GM19463 (cell line): ENCODE measurements around the gene PRKG1.

Source experiments
- ATAC-seq: cut with Tn5 transposase; IDR thresholded peaks from one replicate; pipeline ENCODE4 v1.9.1; 2021; ENCODE audit warnings: mild to moderate bottlenecking, moderate library complexity; ENCODE audit not compliant: unreplicated experiment

Gene PRKG1

GRCh38 chr10:51768886-51769465, 694.7 kb downstream of the PRKG1 start:
- ATAC-seq: no peak

DNA sequence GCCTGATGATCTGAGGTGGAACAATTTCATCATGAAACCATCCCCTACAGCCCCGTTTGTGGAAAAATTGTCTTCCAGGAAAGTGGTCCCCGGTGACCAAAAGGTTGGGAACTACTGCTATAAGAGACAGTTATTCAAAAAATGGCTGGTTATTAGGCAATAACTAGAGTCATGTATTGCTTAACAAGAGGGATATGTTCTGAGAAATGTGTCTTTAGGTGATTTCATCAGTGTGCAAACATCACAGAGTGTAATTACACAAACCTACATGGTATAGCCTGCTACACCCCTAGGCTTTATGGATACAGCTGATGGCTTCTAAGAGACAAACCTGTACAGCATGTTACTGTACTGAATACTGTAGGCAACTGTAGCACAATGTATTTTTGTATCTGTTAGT, 696.4 kb downstream of the PRKG1 start:
- ATAC-seq: no peak

- ATAC-seq: no peak
Measured at GRCh38 chr10:51772387-51772786, 698.1 kb downstream of the PRKG1 start.

- no peak for ATAC-seq
Measured at GRCh38 chr10:51773681-51774080, 699.4 kb downstream of the PRKG1 start.

- no peak for ATAC-seq
Measured at GRCh38 chr10:51783941-51784340, 709.7 kb downstream of the PRKG1 start.

DNA sequence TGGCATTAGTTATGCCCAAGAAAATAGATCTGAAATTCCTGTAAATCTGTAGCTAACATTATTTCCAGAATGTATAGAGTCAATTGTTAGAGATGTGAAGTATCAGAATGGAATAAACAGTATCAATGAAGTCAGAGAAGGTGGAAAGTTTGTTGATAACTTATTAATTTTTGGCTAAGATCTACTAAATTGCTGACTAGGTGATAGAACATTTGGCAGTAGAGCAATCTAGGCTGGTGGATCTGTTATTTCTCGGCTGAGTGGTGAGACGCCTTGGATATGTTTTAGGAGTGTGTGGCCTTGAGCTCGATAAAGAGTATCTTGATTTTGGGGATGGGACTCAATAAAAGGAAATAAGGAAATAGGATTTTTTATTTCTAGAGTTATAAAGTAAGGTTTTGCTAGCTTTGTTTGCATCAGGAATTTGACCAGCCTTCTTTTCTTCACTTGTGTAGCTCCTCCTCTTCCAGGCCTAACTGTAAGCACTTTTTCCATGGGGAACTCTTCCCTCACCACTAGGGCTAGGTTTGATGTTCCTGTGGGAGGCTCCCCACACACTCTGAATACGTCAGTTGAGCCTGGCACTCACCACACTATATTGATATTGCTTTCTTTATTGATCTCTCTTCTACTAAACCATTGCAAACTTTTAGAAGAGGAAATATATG, 711.9 kb downstream of the PRKG1 start:
- no peak for ATAC-seq

- no peak for ATAC-seq
Measured at GRCh38 chr10:51786684-51787035, 712.4 kb downstream of the PRKG1 start.

GRCh38 chr10:51788273-51788672, 714.0 kb downstream of the PRKG1 start:
- ATAC-seq: no peak

DNA sequence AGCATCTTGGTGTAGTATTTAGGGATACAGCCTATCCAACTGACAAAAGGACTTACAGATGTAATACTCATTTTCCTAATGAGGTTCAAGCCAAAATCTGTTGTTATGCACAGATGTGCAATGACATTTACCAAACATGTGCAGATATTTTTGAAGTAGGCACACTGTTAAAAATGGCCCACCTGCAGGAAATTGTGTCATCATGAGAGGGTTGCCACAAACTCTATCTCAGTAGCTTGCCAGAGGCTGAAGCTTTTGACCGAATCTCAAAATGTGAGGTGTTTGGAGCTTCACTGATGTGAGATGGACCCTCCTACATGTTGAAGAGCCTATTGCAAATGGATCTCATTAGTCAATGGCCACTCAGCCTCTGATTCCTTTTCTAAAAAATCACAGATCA, 714.8 kb downstream of the PRKG1 start:
- no peak for ATAC-seq

DNA sequence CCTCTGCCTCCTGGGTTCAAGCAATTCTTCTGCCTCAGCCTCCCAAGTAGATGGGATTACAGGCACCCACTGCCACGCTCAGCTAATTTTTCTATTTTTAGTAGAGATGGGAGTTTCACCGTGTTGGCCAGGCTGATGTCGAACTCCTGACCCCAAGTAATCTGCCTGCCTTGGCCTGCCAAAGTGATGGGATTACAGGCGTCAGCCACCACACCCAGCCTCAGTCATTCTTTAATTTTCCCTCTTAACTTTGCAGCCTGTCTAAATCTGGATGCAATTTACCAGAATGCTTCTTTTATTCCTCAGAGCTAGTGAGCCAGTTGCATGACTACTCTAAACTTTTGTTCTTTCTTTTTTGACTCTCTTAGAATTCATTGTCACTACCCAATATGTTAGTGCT, 715.6 kb downstream of the PRKG1 start:
- ATAC-seq: no peak

DNA sequence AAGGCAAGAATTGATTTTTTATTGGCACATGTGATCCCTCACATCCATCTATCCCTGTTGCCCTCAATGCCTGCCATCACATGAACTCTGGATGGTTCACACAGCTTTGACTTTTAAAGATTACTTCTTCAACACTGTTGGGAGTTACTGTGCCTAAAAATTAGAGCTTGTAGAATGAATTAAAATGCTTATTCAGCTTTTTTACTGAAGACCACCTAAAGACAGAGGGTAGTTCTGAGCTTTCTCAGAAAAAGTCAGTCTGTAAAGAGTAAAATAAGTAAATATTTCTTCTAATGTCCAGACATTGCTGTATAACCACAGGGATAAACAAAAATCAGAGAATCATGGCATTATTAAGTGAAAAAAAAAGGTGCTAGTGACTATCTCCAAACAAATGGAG, 718.4 kb downstream of the PRKG1 start:
- no peak for ATAC-seq

DNA sequence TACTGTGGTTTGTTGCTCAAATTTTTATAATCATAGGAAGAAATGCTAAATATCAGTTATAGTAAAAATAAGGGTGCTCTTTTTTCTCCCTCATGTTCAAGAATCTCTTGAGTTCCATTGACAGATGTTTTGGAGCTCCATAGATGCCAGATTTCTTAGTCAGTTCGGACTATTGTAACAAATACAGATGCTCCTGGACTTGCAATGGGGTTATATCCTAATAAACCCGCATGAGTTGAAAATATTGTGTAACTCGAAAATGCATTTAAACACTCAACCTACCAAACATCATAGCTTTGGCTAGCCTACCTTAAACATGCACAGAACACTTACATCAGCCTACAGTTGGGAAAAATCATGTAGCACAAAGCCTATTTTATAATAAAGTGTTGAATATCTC, 725.8 kb downstream of the PRKG1 start:
- ATAC-seq: no peak

DNA sequence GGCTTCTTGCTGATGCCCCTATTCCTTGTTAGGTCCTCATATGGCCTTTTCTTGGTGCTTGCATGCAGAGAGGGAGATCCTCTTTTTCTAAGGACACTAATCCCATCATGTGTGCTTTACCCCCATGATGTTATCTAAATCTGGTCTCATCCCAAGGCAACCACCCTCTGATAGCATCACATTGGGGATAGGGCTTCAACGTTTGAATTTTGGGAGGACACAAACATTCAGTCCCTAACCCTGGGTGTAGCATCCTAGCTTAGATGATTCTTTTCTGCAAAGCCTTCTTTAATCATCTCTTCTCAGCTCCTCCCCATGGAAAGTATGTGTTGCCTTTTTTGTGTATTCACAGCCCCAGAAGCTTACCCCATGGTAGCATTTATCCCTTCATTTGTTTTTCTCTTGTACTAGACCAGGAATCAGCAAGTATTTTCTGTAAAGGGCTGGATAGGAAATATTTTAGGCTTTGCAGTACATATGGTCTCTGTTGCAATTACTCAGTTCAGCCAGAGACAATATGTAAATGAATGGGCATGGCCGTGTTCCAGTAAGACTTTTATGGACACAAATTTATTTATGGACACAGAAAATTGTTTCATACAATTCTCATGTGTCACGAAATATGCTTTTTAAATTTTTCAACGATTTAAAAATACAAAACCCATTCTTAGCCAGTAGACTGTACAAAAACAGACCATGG, 726.6 kb downstream of the PRKG1 start:
- no peak for ATAC-seq

- no peak for ATAC-seq
Measured at GRCh38 chr10:51802030-51802429, 727.7 kb downstream of the PRKG1 start.

DNA sequence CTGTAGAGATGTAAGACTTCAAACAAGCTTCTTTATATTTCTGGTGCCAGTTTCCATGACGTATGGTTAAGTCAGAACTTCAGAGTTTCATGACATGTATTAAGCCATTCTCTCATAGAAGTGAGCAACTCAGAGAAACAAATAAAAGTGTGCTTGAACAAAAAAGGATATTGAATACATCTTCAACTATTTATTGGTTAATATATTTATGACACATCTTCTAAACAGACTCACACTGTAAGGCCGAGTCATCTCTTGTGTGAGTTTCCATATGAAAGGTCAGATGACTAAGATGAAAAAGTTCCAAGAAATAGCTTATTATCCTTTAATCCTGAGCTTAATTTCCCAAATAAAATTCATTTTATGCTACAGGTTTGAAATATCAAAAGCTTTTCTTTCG, 730.6 kb downstream of the PRKG1 start:
- ATAC-seq: no peak

- no peak for ATAC-seq
Measured at GRCh38 chr10:51806079-51806835, 732.0 kb downstream of the PRKG1 start.

GRCh38 chr10:51808187-51808586, 733.9 kb downstream of the PRKG1 start:
- no peak for ATAC-seq

DNA sequence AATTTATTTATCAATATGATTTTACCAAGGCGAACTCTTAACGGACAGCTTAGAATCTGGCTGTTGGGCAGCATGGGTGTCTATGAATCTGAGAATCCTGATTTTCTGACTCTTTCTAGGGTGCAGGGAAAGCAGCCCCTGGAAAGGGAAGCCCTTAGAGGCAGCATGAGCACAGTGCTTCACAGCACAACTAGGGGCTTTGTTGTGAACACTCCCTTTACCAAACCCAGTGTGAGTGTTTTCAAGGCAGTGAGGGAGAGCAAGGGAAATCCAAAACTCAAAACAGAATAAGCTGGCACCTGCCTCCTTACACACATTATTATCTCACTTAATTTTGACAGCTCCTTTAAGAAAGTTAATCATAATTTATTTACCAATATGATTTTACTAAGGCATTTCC, 741.4 kb downstream of the PRKG1 start:
- ATAC-seq: no peak

- ATAC-seq: no peak
Measured at GRCh38 chr10:51821045-51821444, 746.8 kb downstream of the PRKG1 start.

- no peak for ATAC-seq
Measured at GRCh38 chr10:51821745-51822144, 747.5 kb downstream of the PRKG1 start.

DNA sequence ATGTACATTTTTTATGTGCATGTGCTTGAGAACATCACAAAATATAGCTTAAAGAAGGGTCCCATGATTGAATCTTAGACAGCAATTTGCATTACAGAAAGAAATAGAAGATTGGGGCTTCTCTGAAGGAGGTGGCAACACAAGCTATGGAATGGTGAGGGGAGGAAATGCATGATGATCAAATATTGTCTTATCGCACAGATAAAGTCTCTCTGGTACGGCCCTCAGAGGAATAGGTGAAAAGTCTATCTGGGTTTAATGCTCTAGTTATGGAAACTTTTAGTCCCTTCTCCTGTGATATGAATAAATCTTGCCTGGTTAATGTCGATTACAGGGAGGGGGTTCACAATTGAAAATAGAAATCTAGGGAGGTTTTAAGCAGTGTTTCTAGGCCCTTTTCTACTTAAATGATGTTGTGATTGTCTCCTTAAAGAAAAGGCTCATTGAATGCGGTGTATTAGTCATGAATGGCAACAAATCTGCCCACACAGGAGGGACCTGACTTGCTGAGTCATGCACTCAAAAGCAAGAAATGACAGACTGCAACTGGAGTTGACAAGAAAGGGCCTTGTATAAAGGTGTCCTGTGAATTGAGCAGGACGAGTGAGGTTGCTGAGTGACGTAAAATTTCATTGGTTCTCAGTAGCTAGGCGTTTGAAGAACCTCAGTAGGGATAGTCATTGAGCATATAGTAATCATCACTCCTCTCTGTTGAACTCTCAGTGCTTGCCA, 758.5 kb downstream of the PRKG1 start:
- peak; percentile 92 for ATAC-seq
